Measurements from ENCODE around the gene NDUFS5.
A peak's percentile ranks its signal among the peaks of the same experiment; 100 is the strongest.

DNA sequence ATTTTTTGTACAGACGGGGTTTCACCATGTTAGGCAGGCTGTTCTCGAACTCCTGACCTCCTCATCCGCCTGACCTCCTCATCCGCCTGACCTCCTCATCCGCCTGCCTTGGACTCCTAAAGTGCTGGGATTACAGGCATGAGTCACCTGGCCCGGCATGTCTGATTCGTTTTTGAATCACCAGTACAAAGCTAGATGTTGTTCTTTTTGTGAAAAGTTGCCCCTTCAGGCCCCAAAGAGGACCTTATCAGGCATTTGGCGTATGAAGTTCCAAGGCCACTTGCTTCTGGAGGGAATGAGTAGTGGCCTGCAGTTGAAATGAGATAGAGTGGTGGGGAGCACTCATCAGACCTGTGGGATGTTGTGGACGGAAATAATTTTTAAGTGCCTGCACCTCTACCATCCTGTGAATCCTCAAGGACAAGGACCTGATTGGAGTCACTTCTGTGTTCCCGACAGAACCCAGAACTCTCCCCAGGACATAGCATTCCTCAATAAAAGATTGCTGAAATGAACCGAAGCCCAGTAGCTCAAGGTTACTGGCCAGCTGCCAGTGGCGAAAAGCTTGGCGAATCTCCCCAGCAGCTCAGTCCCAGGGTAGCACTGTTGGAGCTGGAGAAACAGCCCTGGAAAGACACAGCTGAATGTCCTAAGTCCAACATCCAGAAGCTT lies 50.1 kb downstream of the NDUFS5 start:
- TF ChIP-seq, protein P1, sequence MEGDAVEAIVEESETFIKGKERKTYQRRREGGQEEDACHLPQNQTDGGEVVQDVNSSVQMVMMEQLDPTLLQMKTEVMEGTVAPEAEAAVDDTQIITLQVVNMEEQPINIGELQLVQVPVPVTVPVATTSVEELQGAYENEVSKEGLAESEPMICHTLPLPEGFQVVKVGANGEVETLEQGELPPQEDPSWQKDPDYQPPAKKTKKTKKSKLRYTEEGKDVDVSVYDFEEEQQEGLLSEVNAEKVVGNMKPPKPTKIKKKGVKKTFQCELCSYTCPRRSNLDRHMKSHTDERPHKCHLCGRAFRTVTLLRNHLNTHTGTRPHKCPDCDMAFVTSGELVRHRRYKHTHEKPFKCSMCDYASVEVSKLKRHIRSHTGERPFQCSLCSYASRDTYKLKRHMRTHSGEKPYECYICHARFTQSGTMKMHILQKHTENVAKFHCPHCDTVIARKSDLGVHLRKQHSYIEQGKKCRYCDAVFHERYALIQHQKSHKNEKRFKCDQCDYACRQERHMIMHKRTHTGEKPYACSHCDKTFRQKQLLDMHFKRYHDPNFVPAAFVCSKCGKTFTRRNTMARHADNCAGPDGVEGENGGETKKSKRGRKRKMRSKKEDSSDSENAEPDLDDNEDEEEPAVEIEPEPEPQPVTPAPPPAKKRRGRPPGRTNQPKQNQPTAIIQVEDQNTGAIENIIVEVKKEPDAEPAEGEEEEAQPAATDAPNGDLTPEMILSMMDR (IDR thresholded peaks at IDR 0.05): no peak
- TF ChIP-seq POLR2AphosphoS5 (IDR thresholded peaks at IDR 0.05): peak in 1 of 4 donors; percentile 43

Measured in sigmoid colon (tissue), 4 donors.